GM18858 (cell line): ENCODE data around the gene LHFPL4.
A peak's percentile ranks its signal among the peaks of the same experiment; 100 is the strongest.
"Not testable (repeated sequence)": the region's sequence is repeated elsewhere in the genome, so short reads cannot be mapped to it uniquely, and the experiment has no call there.

Experiments used
- ATAC-seq: cut with Tn5 transposase; IDR thresholded peaks from one replicate; pipeline ENCODE4 v1.9.1; 2021; ENCODE audit not compliant: unreplicated experiment

LHFPL4 gene

GRCh38 chr3:9542182-9542581 lies 11.4 kb downstream of the LHFPL4 start:
- no peak for ATAC-seq

DNA sequence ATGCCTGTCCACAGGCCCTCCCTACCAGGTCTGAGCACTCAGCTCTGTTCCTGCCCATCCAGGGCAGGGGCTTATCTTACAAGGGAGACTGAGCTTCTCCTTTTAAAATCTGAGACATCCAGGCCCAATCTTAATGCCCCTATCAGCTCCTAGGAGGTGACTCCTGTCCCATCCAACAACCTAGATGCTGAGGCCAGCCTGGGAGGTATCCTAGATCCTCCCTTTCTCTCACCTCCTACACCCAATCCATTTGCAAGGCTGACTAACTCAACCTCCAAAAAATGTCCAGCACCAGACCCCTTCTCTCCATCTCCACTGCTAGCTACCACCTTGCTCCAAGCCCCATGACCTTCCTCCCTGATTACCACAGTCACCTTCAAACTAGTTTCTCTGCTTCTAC lies 17.4 kb downstream of the LHFPL4 start:
- no peak for ATAC-seq

DNA sequence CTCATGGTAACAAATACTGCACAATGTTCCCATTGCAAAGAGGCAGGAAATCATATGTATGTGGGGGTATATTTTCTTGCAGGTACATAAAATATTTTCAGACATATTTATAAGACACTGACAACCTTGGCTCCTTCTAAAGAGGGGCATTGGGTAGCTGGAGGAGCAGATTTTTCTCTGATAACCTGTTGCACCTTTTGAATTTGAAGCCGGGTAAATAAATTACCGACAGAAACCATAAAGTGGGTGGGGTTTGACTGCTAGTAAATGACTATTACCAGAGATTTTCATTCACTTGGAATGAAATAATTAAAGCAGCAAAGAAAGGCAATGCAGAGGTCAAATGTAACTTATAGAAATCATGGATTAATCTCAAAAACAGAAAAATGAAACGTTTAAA lies 19.2 kb downstream of the LHFPL4 start:
- ATAC-seq = no peak

- no peak for ATAC-seq
These were observed 28.5 kb downstream of the LHFPL4 start for GRCh38 chr3:9525078-9525477.

- no peak for ATAC-seq
These were observed 38.7 kb downstream of the LHFPL4 start for GRCh38 chr3:9514956-9515355.

DNA sequence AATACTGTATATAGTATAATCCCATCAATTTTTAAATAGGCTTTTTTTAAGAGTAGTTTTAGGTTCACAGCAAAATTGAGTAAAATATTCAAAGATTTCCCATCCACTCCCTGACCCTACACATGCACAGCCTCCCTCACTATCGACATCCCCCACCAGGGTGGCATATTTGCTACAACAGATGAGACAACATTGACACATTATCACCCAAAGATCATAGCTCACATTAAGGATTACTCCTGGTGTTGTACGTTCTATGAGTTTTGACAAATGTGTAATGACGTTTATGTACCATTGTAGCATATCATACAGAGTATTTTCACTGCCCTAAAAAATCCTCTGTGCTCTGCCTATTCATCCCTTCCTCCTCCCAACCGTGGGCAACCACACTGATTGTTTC lies 39.3 kb downstream of the LHFPL4 start:
- ATAC-seq = no peak

- ATAC-seq = no peak
These were observed 41.1 kb downstream of the LHFPL4 start for GRCh38 chr3:9512456-9513045.

DNA sequence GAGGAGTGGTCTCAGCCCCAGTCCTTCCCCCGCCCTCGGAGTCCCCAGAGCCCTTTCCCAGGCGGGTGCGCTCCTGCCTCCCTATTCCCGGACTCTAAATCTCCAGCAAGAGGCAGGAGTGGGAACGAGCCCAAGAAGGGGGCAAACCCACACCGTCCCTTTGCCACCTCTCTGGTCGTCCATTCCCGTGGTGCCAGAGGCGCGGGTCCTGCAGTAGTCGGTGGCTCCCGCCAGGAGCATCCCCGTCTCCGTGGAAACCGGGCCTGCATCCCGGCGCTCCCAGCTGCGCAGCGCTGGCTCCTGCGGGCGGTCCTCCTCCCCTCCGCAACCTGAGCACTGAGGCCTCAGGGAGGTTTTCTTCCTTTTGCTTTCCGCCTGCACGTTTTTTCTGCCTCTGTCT lies 44.8 kb downstream of the LHFPL4 start:
- no peak for ATAC-seq

DNA sequence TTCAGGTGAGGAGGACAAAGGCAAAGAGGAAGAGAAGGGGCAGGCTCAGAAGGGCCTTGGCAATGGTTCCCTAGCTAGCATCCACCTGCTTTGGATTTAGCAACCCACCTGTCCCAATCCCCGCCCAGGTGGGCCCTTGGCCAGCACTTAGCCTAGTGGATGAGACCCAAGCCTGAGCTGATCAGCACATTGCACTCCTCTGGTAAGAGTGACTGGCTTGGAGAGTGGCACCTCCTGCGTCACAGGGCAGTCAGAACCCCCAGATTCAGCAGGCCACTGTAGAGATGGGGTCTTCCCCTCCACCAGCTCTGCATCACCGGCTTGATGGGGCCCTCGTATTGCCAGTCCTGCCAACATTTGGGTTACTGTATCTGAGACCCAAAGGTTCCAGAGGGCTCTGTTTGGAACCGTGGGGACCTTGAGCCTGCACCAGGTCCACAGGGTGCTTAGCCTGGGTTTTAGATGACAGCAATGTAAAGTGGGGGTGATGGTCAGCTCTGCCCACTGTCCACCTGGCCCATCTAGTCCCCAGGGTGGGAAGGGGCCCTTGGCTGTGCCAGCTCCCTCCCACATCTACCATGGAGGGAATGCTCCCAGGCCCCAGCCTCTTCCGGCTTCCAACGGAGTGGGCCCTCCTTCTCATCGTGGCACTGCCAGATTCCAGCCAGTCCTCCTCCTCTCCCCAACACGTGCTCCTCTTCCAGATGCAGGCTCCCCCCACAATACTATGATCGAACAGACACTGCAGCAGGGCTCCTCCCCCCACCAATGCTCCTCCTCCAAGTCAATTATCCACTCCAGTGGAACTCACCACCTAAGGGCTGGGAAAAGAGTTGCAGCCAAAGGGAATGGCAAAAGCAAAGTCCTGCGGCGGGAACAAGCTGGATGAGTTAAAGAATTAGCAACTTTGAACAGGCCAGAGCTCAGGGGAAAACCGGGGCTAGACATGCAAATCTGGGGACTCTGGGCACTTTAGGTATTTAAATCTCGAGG lies 45.7 kb downstream of the LHFPL4 start:
- no peak for ATAC-seq

- ATAC-seq = peak; percentile 71
These were observed 50.3 kb downstream of the LHFPL4 start for GRCh38 chr3:9503283-9503682.

DNA sequence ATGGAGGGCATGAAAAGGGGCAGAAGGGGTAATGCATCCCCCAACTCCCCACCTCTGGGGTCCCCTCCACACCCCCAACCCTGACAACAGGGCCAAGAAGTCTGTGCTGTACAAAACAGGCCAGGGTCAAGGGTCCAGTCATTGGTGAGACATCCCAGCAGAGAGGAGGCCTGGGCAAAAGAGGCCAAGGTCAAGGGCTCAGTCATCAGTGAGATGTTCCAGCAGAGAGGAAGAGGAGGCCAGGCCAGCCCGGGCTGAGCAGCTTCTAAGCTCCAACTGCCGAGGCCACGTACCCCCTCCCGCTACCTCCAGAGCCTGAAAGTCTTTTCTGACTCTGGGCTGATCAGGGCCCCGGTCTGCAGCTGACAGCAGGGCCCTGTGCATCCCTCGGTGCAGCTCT lies 52.4 kb downstream of the LHFPL4 start:
- no peak for ATAC-seq

- ATAC-seq = no peak
These were observed 53.2 kb downstream of the LHFPL4 start for GRCh38 chr3:9500108-9501050.

GRCh38 chr3:9499455-9500107 lies 54.0 kb downstream of the LHFPL4 start:
- ATAC-seq = no peak

GRCh38 chr3:9498781-9499180 lies 54.8 kb downstream of the LHFPL4 start:
- ATAC-seq = no peak

DNA sequence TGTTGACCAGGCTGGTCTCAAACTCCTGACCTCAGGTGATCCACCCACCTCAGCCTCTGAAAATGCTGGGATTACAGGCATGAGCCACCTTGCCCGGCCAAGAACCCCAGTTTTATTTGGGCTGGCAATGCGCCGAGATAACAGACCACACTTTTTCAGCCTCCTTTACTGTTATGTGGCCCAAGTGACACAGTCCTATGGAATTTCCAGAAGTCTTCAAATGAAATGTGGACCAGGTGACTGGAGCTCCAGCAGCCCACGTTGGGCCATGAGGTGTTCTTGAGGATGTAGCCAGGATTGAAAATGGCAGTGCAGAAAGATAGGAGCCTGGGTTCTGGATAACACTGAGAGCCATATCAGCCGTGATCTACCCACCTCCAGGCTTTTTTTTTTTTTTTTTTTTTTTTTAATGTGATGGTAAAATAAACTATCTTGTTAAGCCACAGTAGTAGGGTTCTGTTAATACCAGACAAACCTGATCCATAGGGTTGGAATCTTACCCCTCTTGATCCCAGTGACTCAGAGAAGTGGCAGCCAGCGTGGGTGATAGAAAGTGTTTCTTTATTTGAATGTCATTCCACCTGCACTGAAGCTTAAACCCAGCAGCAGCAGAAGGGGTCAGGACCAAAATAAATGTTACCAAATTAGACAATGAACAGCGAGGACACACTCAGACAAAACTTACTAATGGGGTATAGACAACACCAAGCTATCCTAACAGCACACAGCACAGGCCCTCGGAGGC lies 55.6 kb downstream of the LHFPL4 start:
- no peak for ATAC-seq

GRCh38 chr3:9496893-9497292 lies 56.7 kb downstream of the LHFPL4 start:
- ATAC-seq = no peak

- not testable (repeated sequence) for ATAC-seq
These were observed 59.6 kb downstream of the LHFPL4 start for GRCh38 chr3:9494036-9494435.

GRCh38 chr3:9491506-9491905 lies 62.1 kb downstream of the LHFPL4 start:
- ATAC-seq = no peak

DNA sequence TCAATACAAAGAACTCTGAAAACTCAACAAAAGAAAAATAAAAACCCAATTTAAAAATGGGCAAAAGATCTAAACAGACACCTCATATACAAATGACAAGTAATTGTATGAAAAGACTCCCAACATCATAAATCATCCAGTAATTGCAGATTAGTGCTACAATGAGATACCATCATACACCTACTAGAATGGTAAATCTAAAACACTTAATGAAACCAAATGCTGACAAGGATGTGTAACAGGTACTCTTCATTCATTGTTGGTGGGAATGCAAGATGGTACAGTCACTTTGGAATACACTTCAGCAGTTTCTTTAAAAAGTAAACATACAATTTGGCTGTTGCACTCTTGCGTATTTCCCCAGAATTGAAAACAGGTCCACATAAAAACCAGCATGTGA lies 68.4 kb downstream of the LHFPL4 start:
- ATAC-seq = no peak

DNA sequence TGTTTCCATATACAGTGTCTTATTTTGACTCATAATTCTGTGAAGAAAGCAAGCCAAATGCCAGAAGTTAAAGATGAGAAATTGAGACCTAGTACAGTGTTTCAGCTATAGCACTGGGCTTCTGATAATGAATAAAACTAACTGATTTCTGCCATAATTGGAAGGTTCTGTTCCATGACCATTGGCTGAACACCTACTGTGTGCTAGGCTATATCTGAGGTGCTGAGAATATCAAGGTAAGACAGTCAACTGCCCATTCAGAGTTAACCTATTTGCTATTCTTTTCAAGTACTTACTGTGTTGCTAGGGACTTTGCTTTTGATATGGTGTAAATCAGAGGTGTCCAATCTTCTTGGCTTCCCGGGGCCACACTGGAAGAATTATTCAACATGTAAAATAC lies 73.4 kb downstream of the LHFPL4 start:
- ATAC-seq = no peak
